ENCODE measurements around the gene LY9.

Gene LY9
- 2.9 to 27.3 (median 8.4) reads per million in 18 experiments for total RNA-seq

DNA sequence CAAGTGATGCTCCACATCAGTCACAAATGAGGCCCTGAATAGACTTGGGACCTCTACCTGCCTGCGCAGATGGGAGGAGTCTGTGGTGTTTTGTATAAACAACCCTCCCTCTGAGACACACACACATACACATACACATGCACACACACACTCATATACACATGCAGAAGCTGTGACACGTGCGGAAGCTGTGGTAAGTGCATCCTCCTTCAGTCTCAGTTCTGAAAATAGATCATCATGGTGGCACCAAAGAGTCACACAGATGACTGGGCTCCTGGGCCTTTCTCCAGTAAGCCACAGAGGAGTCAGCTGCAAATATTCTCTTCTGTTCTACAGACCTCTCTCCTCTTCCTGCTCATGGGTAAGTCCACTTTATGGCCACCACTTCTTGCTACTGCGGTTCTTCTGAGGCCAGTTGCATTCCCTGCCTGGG, at the start of gene LY9:
Gene LY9, plus strand, starts transcription at position 224 of the 433 bp plus-strand sequence. Its CDS starts 14 bp downstream, at position 238.
- peak; percentile 72 to 76 for DNase-seq

GRCh38 chr1:160746836-160747500, 49.0 kb upstream of the LY9 start:
- no peak for DNase-seq

GRCh38 chr1:160747717-160748116, 48.3 kb upstream of the LY9 start:
- no peak for DNase-seq

DNA sequence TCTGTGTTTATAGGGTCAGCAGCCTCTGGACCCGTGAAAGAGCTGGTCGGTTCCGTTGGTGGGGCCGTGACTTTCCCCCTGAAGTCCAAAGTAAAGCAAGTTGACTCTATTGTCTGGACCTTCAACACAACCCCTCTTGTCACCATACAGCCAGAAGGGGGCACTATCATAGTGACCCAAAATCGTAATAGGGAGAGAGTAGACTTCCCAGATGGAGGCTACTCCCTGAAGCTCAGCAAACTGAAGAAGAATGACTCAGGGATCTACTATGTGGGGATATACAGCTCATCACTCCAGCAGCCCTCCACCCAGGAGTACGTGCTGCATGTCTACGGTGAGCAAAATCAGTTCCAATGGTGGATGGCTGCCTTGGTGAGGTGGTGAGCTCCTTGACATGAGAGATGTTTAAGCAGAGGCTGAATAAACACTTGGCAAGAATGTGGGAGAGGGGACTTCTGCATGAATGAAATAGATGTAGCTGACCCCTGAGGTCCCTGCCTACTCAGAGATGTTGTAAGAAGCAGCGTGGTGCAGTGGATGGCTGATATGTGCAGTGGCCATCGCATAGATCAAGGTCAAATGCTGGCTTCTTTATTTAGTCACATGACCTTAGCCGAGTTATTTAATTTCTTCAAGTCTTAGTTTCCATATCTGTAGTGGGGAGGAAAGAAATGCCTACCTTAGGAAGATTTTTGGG, 47.6 kb upstream of the LY9 start:
- DNase-seq: peak; percentile 15 to 45

DNA sequence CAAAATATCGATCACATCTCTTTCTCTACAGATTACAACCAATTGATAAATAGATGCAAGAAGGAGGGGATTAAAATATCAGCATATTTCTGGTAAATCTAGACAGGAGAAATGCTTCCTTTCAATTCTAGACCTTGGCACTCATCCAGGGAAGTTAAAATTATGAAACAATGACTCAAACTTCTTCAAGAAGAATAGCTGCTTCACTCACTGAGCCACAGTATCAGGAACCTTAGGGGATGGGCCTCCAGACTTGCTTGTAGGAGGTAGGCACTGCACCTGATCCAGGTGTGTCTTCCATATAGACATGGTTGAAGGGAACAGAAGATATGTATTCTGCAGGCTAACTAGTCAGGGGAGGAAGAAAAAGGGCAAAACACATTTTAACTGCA, 47.1 kb upstream of the LY9 start:
- peak; percentile 58 to 77 for DNase-seq

DNA sequence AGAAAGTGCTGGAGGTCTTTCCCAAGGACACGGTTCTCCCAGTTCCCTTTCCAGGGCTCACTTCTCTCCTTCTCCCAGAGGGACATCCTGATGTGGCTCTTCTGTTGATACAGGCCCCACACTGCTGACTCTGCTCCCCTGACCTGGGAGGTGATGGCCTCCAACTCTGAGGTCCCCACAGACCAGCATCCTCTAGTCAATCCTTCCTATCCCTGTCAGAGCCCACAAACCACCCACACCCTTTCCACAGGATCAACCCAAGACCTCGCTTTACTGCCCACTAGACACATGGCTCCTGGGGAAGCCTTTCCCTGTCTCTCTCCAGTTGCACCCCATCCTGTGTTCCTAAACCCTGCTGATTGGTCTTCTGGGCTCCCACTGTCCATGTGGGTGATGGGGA, 45.4 kb upstream of the LY9 start:
- DNase-seq: no peak

DNA sequence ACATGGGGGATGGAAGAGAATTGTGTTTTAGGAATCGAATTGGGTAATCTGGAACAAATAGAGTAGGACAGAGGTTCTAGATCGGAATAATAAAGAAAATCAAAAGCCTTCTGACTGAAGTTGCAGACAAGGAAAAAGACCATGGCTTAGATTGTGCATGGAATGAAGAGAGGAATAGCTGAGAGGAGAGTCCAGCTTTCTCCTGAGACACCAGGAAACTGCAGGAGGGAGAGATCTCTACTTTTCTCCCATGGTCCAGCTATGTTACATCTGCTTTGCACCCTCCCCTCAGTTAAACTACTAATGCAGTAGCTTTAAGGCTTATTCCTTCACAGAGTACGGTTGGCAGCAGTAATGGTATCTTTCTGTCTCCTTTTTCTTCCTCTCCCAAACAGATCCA, 43.6 kb upstream of the LY9 start:
- no peak for DNase-seq

GRCh38 chr1:160752924-160753323, 43.0 kb upstream of the LY9 start:
- DNase-seq: no peak

GRCh38 chr1:160753594-160753993, 42.4 kb upstream of the LY9 start:
- no peak for DNase-seq

- no peak for DNase-seq
These were observed 40.5 kb upstream of the LY9 start for GRCh38 chr1:160755461-160755860.

DNA sequence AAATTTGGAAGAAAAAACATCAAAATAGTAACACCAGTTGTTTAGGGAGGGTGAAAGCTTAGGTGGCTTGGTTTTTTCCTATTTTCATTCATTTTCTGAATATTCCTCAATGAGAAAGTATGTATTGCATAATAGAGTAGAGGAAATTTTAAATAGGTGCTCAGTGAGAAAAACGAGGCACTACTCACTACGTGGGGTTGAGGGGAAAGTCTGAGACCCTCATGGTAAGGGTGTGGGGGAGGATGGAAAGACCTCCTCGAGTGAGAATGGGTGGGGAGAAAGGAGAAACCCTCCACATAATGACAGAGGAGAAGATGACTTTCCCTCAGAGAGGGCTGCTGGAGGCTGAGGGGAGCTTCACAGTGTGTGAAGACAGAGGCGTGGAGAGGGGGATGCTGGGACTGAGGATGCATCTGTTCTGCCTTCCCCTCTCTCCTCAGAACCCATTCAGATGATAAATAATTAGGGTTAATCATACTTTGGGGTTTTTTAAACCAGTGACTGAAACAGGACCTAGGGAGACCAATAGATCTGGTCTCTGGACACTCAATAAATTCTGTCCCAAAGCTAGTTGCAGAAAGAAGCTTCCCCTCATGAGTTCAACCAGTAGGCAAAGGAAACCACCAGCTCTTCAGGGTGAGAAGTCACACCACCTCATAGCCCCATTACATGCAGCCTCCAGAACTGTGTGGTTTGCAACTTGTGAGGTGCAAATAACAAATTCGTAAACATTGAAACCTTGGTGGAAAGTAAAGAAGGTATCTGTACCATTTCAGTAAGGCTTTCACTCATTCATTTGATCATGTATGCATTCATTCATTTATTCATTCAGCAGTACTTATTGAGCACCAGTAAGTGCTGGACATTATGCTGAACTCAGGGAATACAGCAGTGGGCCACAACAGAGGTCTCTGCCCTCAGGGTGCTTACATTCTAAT, 39.8 kb upstream of the LY9 start:
- no peak for DNase-seq

- DNase-seq: no peak
These were observed 39.1 kb upstream of the LY9 start for GRCh38 chr1:160756849-160757201.

DNA sequence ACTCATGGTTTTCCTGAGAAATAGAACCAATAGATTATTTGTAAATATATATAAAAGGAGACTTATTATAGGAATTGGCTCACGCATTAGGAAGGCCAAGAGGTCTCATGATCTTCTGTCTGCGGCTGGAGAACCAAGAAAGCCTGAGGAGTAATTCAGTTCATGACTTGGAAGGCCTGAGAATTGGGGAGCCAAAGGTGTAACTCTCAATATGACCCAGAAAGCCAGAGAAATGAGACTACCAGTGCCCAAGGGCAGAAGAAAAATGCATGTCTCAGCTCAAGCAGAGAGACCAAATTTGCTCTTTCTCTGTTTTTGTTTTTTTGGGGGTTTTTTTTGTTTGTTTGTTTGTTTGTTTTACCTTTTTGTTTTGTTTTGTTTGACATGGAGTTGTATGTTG, 37.5 kb upstream of the LY9 start:
- DNase-seq: no peak

DNA sequence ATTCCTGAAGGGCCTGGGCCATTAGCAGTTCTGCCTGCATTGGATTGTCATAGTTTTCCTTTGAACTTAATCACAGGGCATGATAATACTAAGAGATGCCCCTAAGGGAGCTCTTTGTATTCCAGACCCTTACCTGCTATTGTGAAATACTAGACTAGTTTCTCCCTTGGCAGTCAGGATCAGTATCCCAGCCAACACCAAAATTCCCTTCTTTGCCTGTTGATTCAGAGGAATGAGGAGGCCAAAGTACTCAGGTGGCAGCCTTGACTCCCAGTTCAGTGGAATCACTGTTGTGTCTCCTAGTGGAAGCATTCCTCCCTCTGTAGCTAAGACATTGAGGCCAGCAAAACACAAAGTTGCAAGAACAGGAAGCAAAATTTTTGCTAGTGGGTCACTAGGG, 36.2 kb upstream of the LY9 start:
- DNase-seq: no peak

DNA sequence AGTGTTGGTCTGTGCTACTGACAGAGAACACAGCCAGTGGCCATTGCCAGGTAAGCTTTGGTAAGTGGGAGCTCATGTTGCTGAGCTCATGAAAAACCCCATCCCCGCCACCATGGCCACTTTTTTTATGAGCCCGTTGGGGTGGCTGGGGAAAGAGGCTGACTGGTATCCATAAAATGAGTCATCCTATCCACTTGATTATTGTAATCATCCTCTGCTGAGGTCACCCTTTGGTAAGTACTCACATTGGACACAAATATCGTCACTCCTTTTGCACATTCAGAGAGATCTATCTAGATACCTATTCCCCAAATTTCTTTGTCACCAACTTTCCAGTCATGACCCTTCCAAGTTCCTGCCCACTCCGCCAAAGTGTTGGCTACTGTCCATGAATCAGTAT, 34.9 kb upstream of the LY9 start:
- no peak for DNase-seq

- no peak for DNase-seq
These were observed 34.1 kb upstream of the LY9 start for GRCh38 chr1:160761886-160762285.

GRCh38 chr1:160763993-160764392, 32.0 kb upstream of the LY9 start:
- DNase-seq: no peak

- peak in 1 of 2 donors; percentile 36 for DNase-seq
These were observed 28.3 kb upstream of the LY9 start for GRCh38 chr1:160767395-160768294.

DNA sequence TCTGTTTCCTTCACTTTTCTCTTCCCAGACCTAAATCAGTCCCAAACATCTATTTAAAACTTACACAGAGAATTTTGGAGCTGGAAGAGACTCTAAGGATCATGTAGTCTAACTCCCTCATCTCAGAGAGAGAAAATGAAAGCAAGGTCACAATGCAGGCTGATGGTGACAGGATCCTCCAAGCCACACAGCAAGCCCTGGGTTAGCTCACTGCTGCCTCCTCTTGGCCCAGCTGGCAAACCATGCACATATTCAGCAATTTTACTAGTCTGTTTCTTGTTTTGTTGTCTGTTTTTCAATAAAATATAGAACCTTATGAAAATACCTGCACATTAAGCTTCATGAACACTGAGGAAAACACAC, 27.7 kb upstream of the LY9 start:
- peak; percentile 78 to 86 for DNase-seq

- DNase-seq: no peak
These were observed 23.6 kb upstream of the LY9 start for GRCh38 chr1:160772331-160772730.

GRCh38 chr1:160773093-160773492, 22.9 kb upstream of the LY9 start:
- no peak for DNase-seq
